Measurements from ENCODE around the gene RHOH.

Gene RHOH

GRCh38 chr4:40295572-40295971 lies 98.7 kb downstream of the RHOH start:
- H3K27me3 ChIP-seq (ENCODE audit: control insufficient read depth, insufficient read depth, low read length), result no peaks in the 10 kb centered on the region
- no peak overlapping the region for H3K4me3 ChIP-seq (ENCODE audit: low read length)
- WGBS (ENCODE audit: insufficient coverage, insufficient read length), result 100% methylated on average over 2 of the region's 4 CpGs

More at GRCh38 chr4:40295572-40295971, 98.7 kb downstream of the RHOH start:
- DNase-seq (ENCODE audit: low read depth, low spot score), result no peak
- Histone ChIP-seq H3K36me3 (ENCODE audit: control insufficient read depth, insufficient read depth, low read length) (no peaks in the 10 kb centered on the region), H3K27ac (ENCODE audit: low read length) (no peak overlapping the region), H3K4me1 (ENCODE audit: control insufficient read depth, insufficient read depth, low read length) (no peaks in the 10 kb centered on the region), H3K9me3 (ENCODE audit: control insufficient read depth, insufficient read depth, low read length) (no peaks in the 10 kb centered on the region; the same call in 1 of the 2 replicates)

Measured in iPS DF 6.9 (cell line).